Measurements from ENCODE around the gene MEX3D. TPM values are rescaled to one million over a fixed set of nuclear protein-coding genes. Genes with fewer than 3 reads are reported as not detected.

MEX3D gene
- total RNA-seq, result 3.6 TPM
- polyA plus RNA-seq, result under 1 TPM in 1 of 4 donors, not detected in 3; 0.21 TPM

GRCh38 chr19:1568320-1569019 is at the start of gene MEX3D:
TSS of gene MEX3D (minus strand) at chr19:1568325. CDS start at chr19:1568058, 267 bp downstream.
- Histone ChIP-seq H3K27ac (ENCODE audit: insufficient read depth, low read length, poor library complexity, severe bottlenecking) (no peak within 1 kb of the TSS), H3K9me3 (ENCODE audit: control insufficient read depth in 2 of 2, low read length in 2 of 2) (no peaks in the 10 kb centered on the region), H3K4me3 (ENCODE audit: low read depth, low read length) (no peak within 1 kb of the TSS), H3K36me3 (ENCODE audit: control insufficient read depth, insufficient read depth, low read length) (no peaks in the 10 kb centered on the region), H3K4me1 (ENCODE audit: control insufficient read depth, insufficient read depth, low read length, poor library complexity, severe bottlenecking) (peaks cover 9% of the 10 kb centered on the region), H3K27me3 (ENCODE audit: control insufficient read depth, insufficient read depth, low read length) (no peaks in the 10 kb centered on the region)
- H3K27me3 Mint-ChIP-seq, result peaks cover 22% of the 10 kb centered on the region
- ATAC-seq (ENCODE audit: low read depth in 2 of 2) (peak; percentile 85 to 89), DNase-seq (peak; percentile 73 to 81 (median 79))
- H3K4me3 Mint-ChIP-seq, result peak within 1 kb of the TSS; percentile 38 to 61 (median 46)
- H3K4me1 Mint-ChIP-seq, result peaks cover 0 to 2% (median under 1%) of the 10 kb centered on the region in 4 donors
- no peaks in the 10 kb centered on the region for H3K36me3 Mint-ChIP-seq
- peaks cover 0 to 2% (median 0%) of the 10 kb centered on the region in 7 donors for H3K9me3 Mint-ChIP-seq
- no peak within 1 kb of the TSS for H3K27ac Mint-ChIP-seq

DNA sequence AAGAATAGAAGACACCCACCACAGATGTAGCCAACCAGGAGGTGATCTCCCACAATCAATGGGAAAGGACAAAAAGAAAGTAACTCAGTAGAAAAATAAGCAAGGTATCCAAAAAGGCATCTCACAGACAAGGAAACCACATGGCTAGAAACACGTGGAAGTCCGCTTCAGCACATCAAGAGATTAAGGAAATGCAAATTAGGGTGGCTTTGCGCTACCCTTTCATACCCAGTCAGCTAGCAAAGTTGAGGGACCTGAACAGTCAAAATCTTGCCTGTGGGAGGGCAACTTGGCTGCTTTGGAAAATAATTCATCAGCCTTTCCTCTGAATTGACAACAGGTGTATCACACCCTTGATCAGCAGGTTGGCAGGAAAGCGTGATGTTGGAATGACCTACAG is 48.8 kb upstream of the MEX3D start:
- no peaks in the 10 kb centered on the region for H3K9me3 Mint-ChIP-seq
- no peak overlapping the region for H3K4me3 ChIP-seq (ENCODE audit: low read depth, low read length)
- H3K36me3 Mint-ChIP-seq, result peaks cover 11% of the 10 kb centered on the region
- H3K36me3 ChIP-seq (ENCODE audit: control insufficient read depth, insufficient read depth, low read length), result peaks cover 27% of the 10 kb centered on the region
- no peak overlapping the region for H3K27ac ChIP-seq (ENCODE audit: insufficient read depth, low read length, poor library complexity, severe bottlenecking)
- no peaks in the 10 kb centered on the region for H3K9me3 ChIP-seq (ENCODE audit: control insufficient read depth in 2 of 2, low read length in 2 of 2)
- H3K4me1 ChIP-seq (ENCODE audit: control insufficient read depth, insufficient read depth, low read length, poor library complexity, severe bottlenecking), result peaks cover 7% of the 10 kb centered on the region
- no peak overlapping the region for H3K4me3 Mint-ChIP-seq
- peak in 1 of 3 donors; percentile 28 for DNase-seq
- H3K27me3 ChIP-seq (ENCODE audit: control insufficient read depth, insufficient read depth, low read length), result no peaks in the 10 kb centered on the region
- peak overlapping the region; percentile 39 to 61 (median 55) for H3K27ac Mint-ChIP-seq
- no peak for ATAC-seq (ENCODE audit: low read depth in 2 of 2)
- H3K4me1 Mint-ChIP-seq, result peaks cover 0 to 14% (median 9%) of the 10 kb centered on the region in 4 donors
- H3K27me3 Mint-ChIP-seq, result no peaks in the 10 kb centered on the region

DNA sequence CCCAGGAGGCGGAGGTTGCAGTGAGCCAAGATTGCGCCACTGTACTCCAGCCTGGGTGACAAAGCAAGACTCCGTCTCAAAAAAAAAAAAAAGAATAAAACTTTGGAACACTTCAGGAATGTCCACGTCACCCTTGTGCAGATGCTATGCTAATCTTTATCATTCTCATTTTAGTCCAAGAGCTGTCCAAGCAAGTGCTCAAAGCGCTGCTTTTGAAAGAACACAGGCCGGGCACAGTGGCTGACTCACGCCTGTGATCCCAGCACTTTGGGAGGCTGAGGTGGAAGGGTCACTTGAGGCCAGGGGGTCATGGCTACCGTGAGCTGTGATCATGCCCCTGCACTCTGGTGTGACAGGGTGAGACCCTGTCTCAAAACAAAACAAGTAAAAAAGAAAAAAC is 48.3 kb upstream of the MEX3D start:
- H3K27ac ChIP-seq (ENCODE audit: insufficient read depth, low read length, poor library complexity, severe bottlenecking), result no peak overlapping the region

GRCh38 chr19:1615156-1615765 is 47.1 kb upstream of the MEX3D start:
- Mint-ChIP-seq H3K27me3 (no peaks in the 10 kb centered on the region), H3K27ac (peak overlapping the region in 1 of 3 donors; percentile 43), H3K4me3 (no peak overlapping the region), H3K4me1 (peaks cover 0 to 15% (median 9%) of the 10 kb centered on the region in 4 donors), H3K36me3 (peaks cover 11% of the 10 kb centered on the region), H3K9me3 (no peaks in the 10 kb centered on the region)
- peaks cover 32% of the 10 kb centered on the region for H3K36me3 ChIP-seq (ENCODE audit: control insufficient read depth, insufficient read depth, low read length)
- no peaks in the 10 kb centered on the region for H3K27me3 ChIP-seq (ENCODE audit: control insufficient read depth, insufficient read depth, low read length)
- peaks cover 7% of the 10 kb centered on the region for H3K4me1 ChIP-seq (ENCODE audit: control insufficient read depth, insufficient read depth, low read length, poor library complexity, severe bottlenecking)
- ATAC-seq (ENCODE audit: low read depth in 2 of 2), result no peak
- H3K27ac ChIP-seq (ENCODE audit: insufficient read depth, low read length, poor library complexity, severe bottlenecking), result no peak overlapping the region
- H3K9me3 ChIP-seq (ENCODE audit: control insufficient read depth in 2 of 2, low read length in 2 of 2), result no peaks in the 10 kb centered on the region
- H3K4me3 ChIP-seq (ENCODE audit: low read depth, low read length), result no peak overlapping the region
- no peak for DNase-seq

More for the DNA sequence above, 48.3 kb upstream of the MEX3D start:
- H3K36me3 Mint-ChIP-seq, result peaks cover 11% of the 10 kb centered on the region
- no peaks in the 10 kb centered on the region for H3K27me3 Mint-ChIP-seq
- H3K9me3 ChIP-seq (ENCODE audit: control insufficient read depth in 2 of 2, low read length in 2 of 2), result no peaks in the 10 kb centered on the region
- peak overlapping the region in 2 of 3 donors; percentile 48 to 61 for H3K27ac Mint-ChIP-seq
- H3K4me1 ChIP-seq (ENCODE audit: control insufficient read depth, insufficient read depth, low read length, poor library complexity, severe bottlenecking), result peaks cover 7% of the 10 kb centered on the region
- DNase-seq, result no peak
- H3K4me3 Mint-ChIP-seq, result no peak overlapping the region
- H3K27me3 ChIP-seq (ENCODE audit: control insufficient read depth, insufficient read depth, low read length), result no peaks in the 10 kb centered on the region
- H3K36me3 ChIP-seq (ENCODE audit: control insufficient read depth, insufficient read depth, low read length), result peaks cover 29% of the 10 kb centered on the region
- no peak overlapping the region for H3K4me3 ChIP-seq (ENCODE audit: low read depth, low read length)
- peaks cover 0 to 14% (median 9%) of the 10 kb centered on the region in 4 donors for H3K4me1 Mint-ChIP-seq
- no peaks in the 10 kb centered on the region for H3K9me3 Mint-ChIP-seq
- ATAC-seq (ENCODE audit: low read depth in 2 of 2), result no peak

DNA sequence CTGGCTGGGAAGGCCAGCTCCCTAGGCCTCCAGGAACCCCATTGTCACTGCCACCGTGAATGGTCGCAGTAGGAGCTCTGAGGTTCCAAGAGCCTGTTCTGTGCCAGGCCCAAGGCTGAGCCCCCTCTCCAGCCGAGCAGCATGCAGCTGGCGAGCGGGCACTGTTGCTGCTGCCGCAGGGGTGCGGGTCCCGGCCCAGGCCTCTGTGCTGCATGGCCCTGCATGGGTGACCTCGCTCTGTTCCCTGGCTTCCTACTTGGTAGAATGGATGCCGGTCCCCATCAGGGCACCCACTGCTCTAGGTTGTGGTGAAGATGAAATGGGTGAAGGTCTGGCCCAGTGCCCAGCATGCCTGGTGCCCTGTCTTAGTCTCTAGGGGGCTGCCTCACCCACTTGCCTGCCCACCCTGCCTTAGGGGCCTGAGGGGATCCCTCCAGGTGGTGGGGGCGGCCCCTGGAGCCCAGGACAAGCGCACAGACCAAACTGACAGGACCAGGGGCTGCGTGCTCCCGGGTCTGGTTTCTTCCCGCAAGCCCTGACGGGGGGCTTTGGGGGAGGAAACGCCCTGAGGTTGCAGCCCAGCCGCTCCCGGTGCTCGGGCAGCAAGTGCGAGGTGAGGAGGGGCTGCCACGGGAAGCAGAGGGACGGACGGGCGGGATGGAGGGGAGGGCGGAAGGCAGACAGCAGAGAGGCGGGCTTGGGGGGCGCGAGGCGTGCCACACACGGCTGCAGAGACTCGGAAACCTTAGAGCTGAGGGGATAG is 45.9 kb upstream of the MEX3D start:
- ATAC-seq (ENCODE audit: low read depth in 2 of 2) (no peak), DNase-seq (no peak)
- H3K4me3 ChIP-seq (ENCODE audit: low read depth, low read length), result no peak overlapping the region
- H3K27me3 ChIP-seq (ENCODE audit: control insufficient read depth, insufficient read depth, low read length), result no peaks in the 10 kb centered on the region
- Mint-ChIP-seq H3K9me3 (no peaks in the 10 kb centered on the region), H3K27me3 (no peaks in the 10 kb centered on the region), H3K27ac (peak overlapping the region in 1 of 3 donors; percentile 25), H3K4me1 (peaks cover 0 to 25% (median 14%) of the 10 kb centered on the region in 4 donors), H3K4me3 (no peak overlapping the region), H3K36me3 (peaks cover 11% of the 10 kb centered on the region)
- H3K27ac ChIP-seq (ENCODE audit: insufficient read depth, low read length, poor library complexity, severe bottlenecking), result no peak overlapping the region
- peaks cover 32% of the 10 kb centered on the region for H3K36me3 ChIP-seq (ENCODE audit: control insufficient read depth, insufficient read depth, low read length)
- H3K4me1 ChIP-seq (ENCODE audit: control insufficient read depth, insufficient read depth, low read length, poor library complexity, severe bottlenecking), result peaks cover 17% of the 10 kb centered on the region
- no peaks in the 10 kb centered on the region for H3K9me3 ChIP-seq (ENCODE audit: control insufficient read depth in 2 of 2, low read length in 2 of 2)

- Mint-ChIP-seq H3K9me3 (no peaks in the 10 kb centered on the region), H3K27ac (no peak overlapping the region), H3K4me3 (no peak overlapping the region), H3K36me3 (peaks cover 11% of the 10 kb centered on the region), H3K27me3 (no peaks in the 10 kb centered on the region), H3K4me1 (peaks cover 0 to 26% (median 16%) of the 10 kb centered on the region in 4 donors)
- no peak for DNase-seq
- Histone ChIP-seq H3K4me1 (ENCODE audit: control insufficient read depth, insufficient read depth, low read length, poor library complexity, severe bottlenecking) (peaks cover 25% of the 10 kb centered on the region), H3K36me3 (ENCODE audit: control insufficient read depth, insufficient read depth, low read length) (peaks cover 32% of the 10 kb centered on the region), H3K9me3 (ENCODE audit: control insufficient read depth in 2 of 2, low read length in 2 of 2) (no peaks in the 10 kb centered on the region), H3K27me3 (ENCODE audit: control insufficient read depth, insufficient read depth, low read length) (no peaks in the 10 kb centered on the region), H3K4me3 (ENCODE audit: low read depth, low read length) (no peak overlapping the region), H3K27ac (ENCODE audit: insufficient read depth, low read length, poor library complexity, severe bottlenecking) (no peak overlapping the region)
- no peak for ATAC-seq (ENCODE audit: low read depth in 2 of 2)
Observed at GRCh38 chr19:1613146-1613545, 45.0 kb upstream of the MEX3D start.

- no peaks in the 10 kb centered on the region for H3K9me3 Mint-ChIP-seq
- H3K27me3 ChIP-seq (ENCODE audit: control insufficient read depth, insufficient read depth, low read length), result no peaks in the 10 kb centered on the region
- H3K4me3 ChIP-seq (ENCODE audit: low read depth, low read length), result no peak overlapping the region
- H3K27ac Mint-ChIP-seq, result no peak overlapping the region
- no peak for DNase-seq
- peaks cover 26% of the 10 kb centered on the region for H3K4me1 ChIP-seq (ENCODE audit: control insufficient read depth, insufficient read depth, low read length, poor library complexity, severe bottlenecking)
- no peaks in the 10 kb centered on the region for H3K9me3 ChIP-seq (ENCODE audit: control insufficient read depth in 2 of 2, low read length in 2 of 2)
- H3K36me3 Mint-ChIP-seq, result peaks cover 11% of the 10 kb centered on the region
- peaks cover 30% of the 10 kb centered on the region for H3K36me3 ChIP-seq (ENCODE audit: control insufficient read depth, insufficient read depth, low read length)
- H3K4me3 Mint-ChIP-seq, result no peak overlapping the region
- ATAC-seq (ENCODE audit: low read depth in 2 of 2), result no peak
- peaks cover 0 to 24% (median 15%) of the 10 kb centered on the region in 4 donors for H3K4me1 Mint-ChIP-seq
- H3K27me3 Mint-ChIP-seq, result no peaks in the 10 kb centered on the region
- H3K27ac ChIP-seq (ENCODE audit: insufficient read depth, low read length, poor library complexity, severe bottlenecking), result no peak overlapping the region
Observed at GRCh38 chr19:1612114-1613086, 44.3 kb upstream of the MEX3D start.

Data from CD4-positive, CD25-positive, alpha-beta regulatory T cell (primary cell).